Left cardiac atrium (tissue), 4 donors: ENCODE data around the gene PIK3C2A. TPM values are rescaled to one million over a fixed set of nuclear protein-coding genes. Genes with fewer than 3 reads are reported as not detected.
"Not testable (repeated sequence)": the region's sequence is repeated elsewhere in the genome, so short reads cannot be mapped to it uniquely, and the experiment has no call there.

Experiments
- ATAC-seq, 2 donors: fragments of 200-7000 bp; cut with Tn5 transposase; one replicate each; pipeline ENCODE4 v1.9.1; 2020; ENCODE audit warnings: mild to moderate bottlenecking in 2 of 2, moderate library complexity in 2 of 2
- DNase-seq: peaks from one replicate; pipeline ENCODE4 v3.0.0-alpha.2; 2020
- intact Hi-C, 2 donors: fragments of 100-400 bp; cut with DNase I; formaldehyde crosslinking; loops; one replicate each; pipeline versions ENCODE4 v1.14.1 to v1.15.1; 2022 to 2023
- long read RNA-seq: library from polyadenylated mRNA; unstranded; transcript quantifications from one replicate; pipeline ENCODE4 v2.0.0, GENCODE V29; 2021
- total RNA-seq, 2 donors: library from RNA; stranded (reverse); fragmentation: NEBNext Ultra II Directional; extraction: Animal tissue kit (Norgen Biotek cat#: 25700); gene quantifications; one replicate each; pipeline ENCODE4 v1.2.1, GENCODE V29; 2021
- donor health status: DM: no; HTN: yes; CAD: no.
- donor health status: DM: no; HTN: yes; CAD: no; lungs with severe emphysema.
- donor health status: DM: yes; HTN: yes; CAD: no.
- donor health status: Dilated cardiomyopathy.

PIK3C2A gene, protein sequence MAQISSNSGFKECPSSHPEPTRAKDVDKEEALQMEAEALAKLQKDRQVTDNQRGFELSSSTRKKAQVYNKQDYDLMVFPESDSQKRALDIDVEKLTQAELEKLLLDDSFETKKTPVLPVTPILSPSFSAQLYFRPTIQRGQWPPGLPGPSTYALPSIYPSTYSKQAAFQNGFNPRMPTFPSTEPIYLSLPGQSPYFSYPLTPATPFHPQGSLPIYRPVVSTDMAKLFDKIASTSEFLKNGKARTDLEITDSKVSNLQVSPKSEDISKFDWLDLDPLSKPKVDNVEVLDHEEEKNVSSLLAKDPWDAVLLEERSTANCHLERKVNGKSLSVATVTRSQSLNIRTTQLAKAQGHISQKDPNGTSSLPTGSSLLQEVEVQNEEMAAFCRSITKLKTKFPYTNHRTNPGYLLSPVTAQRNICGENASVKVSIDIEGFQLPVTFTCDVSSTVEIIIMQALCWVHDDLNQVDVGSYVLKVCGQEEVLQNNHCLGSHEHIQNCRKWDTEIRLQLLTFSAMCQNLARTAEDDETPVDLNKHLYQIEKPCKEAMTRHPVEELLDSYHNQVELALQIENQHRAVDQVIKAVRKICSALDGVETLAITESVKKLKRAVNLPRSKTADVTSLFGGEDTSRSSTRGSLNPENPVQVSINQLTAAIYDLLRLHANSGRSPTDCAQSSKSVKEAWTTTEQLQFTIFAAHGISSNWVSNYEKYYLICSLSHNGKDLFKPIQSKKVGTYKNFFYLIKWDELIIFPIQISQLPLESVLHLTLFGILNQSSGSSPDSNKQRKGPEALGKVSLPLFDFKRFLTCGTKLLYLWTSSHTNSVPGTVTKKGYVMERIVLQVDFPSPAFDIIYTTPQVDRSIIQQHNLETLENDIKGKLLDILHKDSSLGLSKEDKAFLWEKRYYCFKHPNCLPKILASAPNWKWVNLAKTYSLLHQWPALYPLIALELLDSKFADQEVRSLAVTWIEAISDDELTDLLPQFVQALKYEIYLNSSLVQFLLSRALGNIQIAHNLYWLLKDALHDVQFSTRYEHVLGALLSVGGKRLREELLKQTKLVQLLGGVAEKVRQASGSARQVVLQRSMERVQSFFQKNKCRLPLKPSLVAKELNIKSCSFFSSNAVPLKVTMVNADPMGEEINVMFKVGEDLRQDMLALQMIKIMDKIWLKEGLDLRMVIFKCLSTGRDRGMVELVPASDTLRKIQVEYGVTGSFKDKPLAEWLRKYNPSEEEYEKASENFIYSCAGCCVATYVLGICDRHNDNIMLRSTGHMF (N-terminal part only)
- 10 to 100 TPM; 41.1 to 62.5 TPM for total RNA-seq
- long read RNA-seq, full-length matches to known transcripts, result 1 of 21 reads
- long read RNA-seq, partial matches to known transcripts, result 9 of 21 reads
- long read RNA-seq, other reads (novel, unspliced or antisense), result 11 of 21 reads

- intact Hi-C loops, result loop anchor here in 1 of 2 donors (5.0 kb wide), 1 partner anchor 40 kb away; no protein-coding TSS in a partner anchor
- peak; percentile 98 for ATAC-seq
- peak; percentile 97 for DNase-seq
Measured at GRCh38 chr11:17207317-17208256, at the start of gene PIK3C2A. Gene PIK3C2A, minus strand, starts transcription at chr11:17207986. Its CDS starts 38,245 bp downstream, at chr11:17169741.

- intact Hi-C loops, result no loop called here
- ATAC-seq (peak in 1 of 2 donors; percentile 25), DNase-seq (no peak)
Measured at GRCh38 chr11:17257196-17257595, 49.4 kb upstream of the PIK3C2A start.

GRCh38 chr11:17256512-17256911 is 48.7 kb upstream of the PIK3C2A start:
- no peak for DNase-seq
- intact Hi-C loops, result no loop called here
- peak in 1 of 2 donors; percentile 27 for ATAC-seq

GRCh38 chr11:17252704-17253103 is 44.9 kb upstream of the PIK3C2A start:
- intact Hi-C loops, result no loop called here
- DNase-seq, result no peak
- no peak for ATAC-seq

DNA sequence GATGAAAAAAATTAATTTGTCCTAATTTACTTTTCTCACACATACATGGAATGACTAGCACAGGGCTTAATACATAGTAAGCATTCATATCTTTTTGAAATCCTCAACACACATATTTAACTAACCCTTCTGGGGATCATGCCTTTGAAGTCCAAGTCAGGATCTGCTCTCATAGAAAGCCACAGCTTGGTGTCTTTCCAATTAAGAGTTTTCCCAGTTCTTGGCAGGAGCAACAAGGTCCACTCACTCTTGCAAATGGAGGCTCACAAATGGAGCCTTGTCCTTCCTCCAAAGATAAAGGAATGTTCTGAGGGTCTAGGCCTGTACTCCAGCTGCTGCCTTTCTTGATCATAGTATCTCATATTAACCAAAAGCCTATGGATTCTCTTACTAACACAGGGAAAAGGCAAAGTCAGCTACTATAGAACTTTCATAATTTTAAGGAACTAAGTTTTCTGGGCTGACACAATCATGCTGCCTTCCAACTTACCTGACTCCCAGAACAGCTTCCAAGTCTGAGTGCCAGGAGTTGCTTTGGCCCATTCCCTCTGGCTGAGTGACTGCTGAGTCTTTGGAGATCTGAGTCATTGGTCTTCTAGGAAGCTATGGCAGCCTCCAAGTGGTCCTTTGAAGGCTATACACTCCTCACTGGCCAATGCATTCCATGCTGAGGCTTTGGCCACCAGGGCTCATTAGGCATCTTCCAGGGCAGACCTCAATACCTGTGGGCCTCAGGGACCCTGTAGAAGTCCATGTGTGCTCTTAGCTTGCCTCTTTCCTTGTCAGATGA is 43.0 kb upstream of the PIK3C2A start:
- ATAC-seq, result no peak
- intact Hi-C loops, result no loop called here
- DNase-seq, result no peak

- no peak for ATAC-seq
- intact Hi-C loops, result no loop called here
- DNase-seq, result no peak
Measured at GRCh38 chr11:17244046-17244445, 36.3 kb upstream of the PIK3C2A start.

GRCh38 chr11:17242954-17243353 is 35.2 kb upstream of the PIK3C2A start:
- DNase-seq, intact Hi-C loops, ATAC-seq: not testable (repeated sequence)

DNA sequence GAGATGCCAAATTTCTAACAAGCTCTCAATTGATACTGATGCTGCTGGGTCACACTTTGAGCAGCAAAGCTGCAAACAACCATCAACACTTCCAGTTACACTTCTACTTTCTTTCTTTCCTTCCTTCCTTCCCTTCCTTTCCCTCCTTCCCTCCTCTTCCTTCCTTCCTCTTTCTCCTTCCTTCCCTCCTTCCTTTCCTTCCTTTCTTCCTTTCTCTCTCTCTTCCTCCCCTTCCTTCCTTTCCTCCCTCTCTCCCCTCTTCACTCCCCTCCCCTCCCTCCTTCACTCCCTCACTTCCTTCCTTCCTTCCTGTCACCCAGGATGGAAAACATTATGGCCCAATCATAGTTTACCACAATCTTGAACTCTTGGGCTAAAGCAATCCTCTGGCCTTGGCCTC is 33.0 kb upstream of the PIK3C2A start:
- intact Hi-C loops, result no loop called here
- no peak for ATAC-seq
- DNase-seq, result no peak

GRCh38 chr11:17239927-17240326 is 32.1 kb upstream of the PIK3C2A start:
- not testable (repeated sequence) for ATAC-seq, DNase-seq
- intact Hi-C loops, result loop anchor here in 1 of 2 donors (10.0 kb wide), 1 partner anchor 265 kb away; no protein-coding TSS in a partner anchor

DNA sequence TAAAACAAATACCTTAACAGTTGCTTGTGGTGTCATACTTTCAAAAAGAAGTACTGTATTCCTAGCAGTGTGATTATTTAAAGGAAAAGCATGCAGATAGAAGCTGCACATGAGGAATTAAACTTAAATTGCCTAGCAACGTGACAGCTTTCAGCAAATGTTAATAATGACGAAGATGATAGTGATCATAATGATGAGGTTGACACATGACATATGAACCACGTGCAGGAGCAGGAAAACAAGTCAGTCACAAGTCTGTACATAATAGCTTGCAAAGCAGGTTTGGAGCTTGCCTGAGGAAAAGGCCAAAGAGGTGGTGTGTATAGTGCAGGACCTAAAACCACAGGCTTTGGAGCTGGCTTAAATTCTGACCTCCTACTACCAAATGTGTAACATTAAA is 30.6 kb upstream of the PIK3C2A start:
- intact Hi-C loops, result loop anchor here in 1 of 2 donors (10.0 kb wide), 1 partner anchor 266 kb away; no protein-coding TSS in a partner anchor
- no peak for ATAC-seq

DNA sequence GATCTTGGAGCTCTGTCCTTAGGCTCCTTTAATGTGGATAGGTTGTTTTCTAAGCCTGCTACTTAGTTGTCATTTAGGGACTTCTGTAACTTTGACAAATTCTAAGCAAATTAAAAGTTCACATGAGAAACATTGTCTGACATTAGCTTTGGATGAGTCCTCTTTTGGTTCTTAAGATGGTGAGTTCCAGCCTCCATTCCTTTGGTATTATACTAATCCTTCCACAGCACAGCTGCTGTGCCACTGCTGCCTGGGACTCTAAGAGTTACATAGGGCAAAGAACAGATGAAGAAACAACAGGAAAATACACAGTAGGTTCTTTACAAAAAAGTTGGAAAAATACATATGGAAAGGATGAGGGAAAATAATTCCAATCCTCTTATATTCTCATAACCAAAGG is 25.3 kb upstream of the PIK3C2A start:
- intact Hi-C loops, result loop anchor here (5.0 to 10.0 kb wide), 2 partner anchors 272 to 274 kb away; no protein-coding TSS in a partner anchor
- ATAC-seq, result no peak

More for the DNA sequence above, 30.6 kb upstream of the PIK3C2A start:
- no peak for DNase-seq

DNA sequence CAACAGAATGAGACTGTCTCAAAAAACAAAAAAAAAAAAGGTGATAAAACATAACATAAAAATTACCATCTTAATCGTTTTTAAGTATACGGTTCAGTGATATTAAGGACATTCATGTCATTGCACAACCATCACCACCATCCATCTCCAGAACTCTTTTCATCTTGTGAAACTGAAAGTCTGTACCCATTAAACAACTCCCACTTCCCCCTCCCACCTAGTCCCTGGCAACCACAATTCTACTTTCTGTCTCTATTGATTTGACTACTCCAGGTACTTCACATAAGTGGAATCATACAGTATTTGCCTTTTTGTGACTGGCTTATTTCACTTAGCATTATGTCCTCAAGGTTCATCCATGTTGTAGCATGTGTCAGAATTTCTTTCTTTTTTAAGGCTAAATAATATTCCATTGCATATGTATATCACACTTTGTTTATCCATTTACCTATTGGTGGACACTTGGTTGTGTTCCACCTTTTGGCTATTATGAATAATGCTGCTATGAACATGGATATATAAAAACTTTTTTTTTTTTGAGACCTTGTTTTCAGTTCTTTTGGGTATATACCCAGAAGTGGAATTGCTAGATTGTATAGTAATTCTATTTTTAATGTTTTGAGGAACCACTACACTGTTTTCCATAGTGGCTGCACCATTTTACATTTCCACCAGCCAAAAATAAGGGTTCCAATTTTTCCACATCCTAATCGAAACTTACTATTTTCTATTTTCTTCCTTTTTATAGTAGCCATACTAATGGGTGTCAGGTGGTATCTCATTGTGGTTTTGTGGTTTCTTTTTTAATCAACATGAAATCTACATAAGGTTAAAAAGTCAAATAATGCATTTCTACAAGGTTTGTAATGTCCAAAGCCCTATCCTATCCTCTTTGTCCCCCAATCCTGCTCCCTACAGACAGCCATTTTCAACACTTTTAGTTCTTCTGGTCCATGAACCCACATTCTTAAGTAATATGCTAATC is 23.4 kb upstream of the PIK3C2A start:
- intact Hi-C loops, result loop anchor here (5.0 to 10.0 kb wide), 2 partner anchors 274 to 276 kb away; no protein-coding TSS in a partner anchor
- DNase-seq (no peak), ATAC-seq (no peak)

More for the DNA sequence above, 25.3 kb upstream of the PIK3C2A start:
- no peak for DNase-seq

DNA sequence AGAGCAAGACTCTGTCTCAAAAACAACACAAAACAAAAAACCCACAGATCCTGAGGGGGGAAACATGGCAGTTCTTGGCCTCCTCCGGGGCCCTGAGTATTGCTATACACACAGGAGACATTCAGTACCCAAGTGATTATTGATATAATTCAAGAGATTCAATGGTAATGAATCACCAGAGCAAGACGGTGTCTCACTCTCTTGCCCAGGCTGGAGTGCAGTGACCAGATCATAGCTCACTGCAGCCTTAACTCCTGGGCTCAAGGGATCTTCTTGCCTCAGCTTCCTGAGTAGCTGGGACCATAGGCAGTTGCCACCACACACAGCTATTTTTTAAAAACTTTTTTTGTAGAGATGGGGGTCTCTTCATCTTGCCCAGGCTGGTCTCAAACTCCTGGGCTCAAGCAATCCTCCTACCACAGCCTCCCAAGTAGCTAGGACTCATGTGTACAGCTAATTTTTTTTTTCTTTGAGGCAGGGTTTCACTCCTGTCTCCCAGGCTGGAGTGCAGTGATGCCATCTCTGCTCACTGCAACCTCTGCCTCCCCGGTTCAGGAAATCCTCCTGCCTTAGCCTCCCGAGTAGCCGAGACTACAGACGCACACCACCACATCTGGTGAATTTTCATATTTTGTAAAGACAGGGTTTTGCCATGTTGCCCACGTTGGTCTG is 21.8 kb upstream of the PIK3C2A start:
- ATAC-seq (no peak), DNase-seq (no peak)
- intact Hi-C loops, result loop anchor here (5.0 to 10.0 kb wide), 2 partner anchors 275 to 278 kb away; no protein-coding TSS in a partner anchor

GRCh38 chr11:17228186-17228925 is 20.6 kb upstream of the PIK3C2A start:
- DNase-seq, intact Hi-C loops, ATAC-seq: not testable (repeated sequence)
